NB4 (cell line): ENCODE data around the gene OLFM1.
A peak's percentile ranks its signal among the peaks of the same experiment; 100 is the strongest.

Experiments
- DNase-seq: peaks from one replicate; pipeline ENCODE4 v3.0.0; 2010; ENCODE audit warnings: low read depth
- H3K4me3 ChIP-seq: one replicate; pipeline ENCODE4 v1.5.1; 2011; ENCODE audit warnings: mild to moderate bottlenecking, low read depth, low read length, moderate library complexity
- CTCF ChIP-seq: IDR thresholded peaks from one replicate; pipeline ENCODE4 v1.5.1; 2012; ENCODE audit warnings: low read depth, low read length
- MAX ChIP-seq: IDR thresholded peaks from 2 replicates; pipeline ENCODE4 v1.6.1; 2011; ENCODE audit warnings: low read depth, low read length
- MYC ChIP-seq: IDR thresholded peaks from 2 replicates; pipeline ENCODE4 v1.6.1; 2011; ENCODE audit warnings: low read depth, low read length
- POLR2A ChIP-seq: IDR thresholded peaks from 2 replicates; pipeline ENCODE4 v1.6.1; 2011; ENCODE audit warnings: mild to moderate bottlenecking; ENCODE audit not compliant: insufficient read length; ENCODE audit errors: extremely low read depth

OLFM1 gene

GRCh38 chr9:135051316-135052038, 36.0 kb upstream of the OLFM1 start:
- no peak for DNase-seq
- TF ChIP-seq POLR2A, result no peak
- TF ChIP-seq MAX, result no peak
- TF ChIP-seq CTCF, result no peak
- no peak for TF ChIP-seq MYC
- no peak overlapping the region for H3K4me3 ChIP-seq

- TF ChIP-seq MYC (no peak), POLR2A (no peak), CTCF (no peak), MAX (no peak)
- DNase-seq, result peak; percentile 27
These were observed 34.3 kb upstream of the OLFM1 start for GRCh38 chr9:135053133-135053532.

GRCh38 chr9:135055181-135055580, 32.3 kb upstream of the OLFM1 start:
- DNase-seq, result no peak
- TF ChIP-seq MAX, result no peak
- no peak for TF ChIP-seq POLR2A
- no peak for TF ChIP-seq MYC
- TF ChIP-seq CTCF, result no peak
- H3K4me3 ChIP-seq, result no peak overlapping the region

More at GRCh38 chr9:135053133-135053532, 34.3 kb upstream of the OLFM1 start:
- no peak overlapping the region for H3K4me3 ChIP-seq

GRCh38 chr9:135056541-135056940, 30.9 kb upstream of the OLFM1 start:
- no peak overlapping the region for H3K4me3 ChIP-seq
- no peak for DNase-seq
- no peak for TF ChIP-seq MYC
- no peak for TF ChIP-seq POLR2A
- TF ChIP-seq MAX, result no peak

- TF ChIP-seq CTCF (no peak), MAX (no peak), POLR2A (no peak), MYC (no peak)
- H3K4me3 ChIP-seq, result no peak overlapping the region
- no peak for DNase-seq
These were observed 26.9 kb upstream of the OLFM1 start for GRCh38 chr9:135060461-135061116.

- TF ChIP-seq MAX (no peak), MYC (no peak), CTCF (no peak), POLR2A (no peak)
- no peak for DNase-seq
- no peak overlapping the region for H3K4me3 ChIP-seq
These were observed 26.0 kb upstream of the OLFM1 start for GRCh38 chr9:135061441-135061840.
